SH-SY5Y (cell line): ENCODE results near the gene SPPL3.

Source experiments
- GATA2 ChIP-seq: IDR thresholded peaks from 2 replicates; pipeline ENCODE4 v1.6.1; 2011; ENCODE audit warnings: mild to moderate bottlenecking, low read depth, low read length
- GATA3 ChIP-seq: IDR thresholded peaks from 2 replicates; pipeline ENCODE4 v1.6.1; 2011; ENCODE audit warnings: low read depth, mild to moderate bottlenecking, low read length, moderate library complexity

DNA sequence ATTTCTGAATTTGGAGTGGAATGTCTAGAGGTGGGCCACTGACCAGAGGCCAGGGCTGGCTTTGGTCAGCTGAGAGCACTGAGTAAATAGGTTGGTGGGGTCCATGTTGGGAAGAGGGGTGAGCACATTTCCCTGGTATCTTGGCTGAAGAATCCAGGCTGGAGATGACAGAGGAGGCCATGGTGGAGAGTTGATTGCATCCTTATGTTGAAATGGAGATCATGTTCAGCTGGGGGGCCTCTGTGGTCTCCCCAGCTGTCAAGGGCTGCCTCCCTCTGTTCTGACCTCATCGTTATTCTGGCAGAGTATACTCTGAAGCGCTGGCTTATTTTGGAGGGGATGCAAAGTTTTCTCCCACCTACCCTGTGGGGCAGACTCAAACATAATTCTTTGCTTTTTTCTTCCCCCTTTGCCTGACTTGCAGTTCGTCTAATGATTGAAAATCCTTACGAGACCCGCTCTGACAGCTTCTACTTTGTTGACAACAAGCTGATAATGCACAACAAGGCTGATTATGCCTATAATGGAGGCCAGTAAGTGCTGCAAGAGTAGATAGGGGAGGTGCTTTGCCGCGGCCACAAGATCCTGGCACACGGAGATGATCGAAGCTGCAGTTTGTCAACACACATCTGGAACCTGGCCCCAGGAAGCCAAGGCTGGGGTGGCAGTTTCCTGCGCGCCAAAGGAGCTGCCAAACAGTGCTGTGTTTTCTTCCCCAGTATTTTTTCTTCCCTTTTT lies 184.5 kb downstream of the SPPL3 start:
- no peak for TF ChIP-seq GATA3
- no peak for TF ChIP-seq GATA2
